Liver (tissue), 9 donors: ENCODE results near the gene WDFY1. TPM values are rescaled to one million over a fixed set of nuclear protein-coding genes. Genes with fewer than 3 reads are reported as not detected.

Experiments
- DNase-seq: peaks from one replicate; pipeline ENCODE4 v3.0.0-alpha.2; 2017; ENCODE audit warnings: low spot score
- H3K27ac ChIP-seq, 2 donors: one replicate each; pipeline ENCODE4 v1.7.0; 2013; ENCODE audit warnings: inconsistent platforms in 2 of 2, low read length in 2 of 2, control low read depth in 1 of 2, low read depth in 1 of 2, mild to moderate bottlenecking in 1 of 2
- H3K27me3 ChIP-seq, 4 donors: one replicate each; pipeline versions ENCODE4 v1.6.1 to v1.7.0; 2013; ENCODE audit warnings: low read length in 3 of 4, inconsistent platforms in 1 of 4, mild to moderate bottlenecking in 1 of 4, moderate library complexity in 1 of 4; ENCODE audit not compliant: control insufficient read depth in 4 of 4, insufficient read depth in 4 of 4
- H3K36me3 ChIP-seq, 4 donors: one replicate each; pipeline versions ENCODE4 v1.6.1 to v1.7.0; 2013; ENCODE audit warnings: low read length in 3 of 4, mild to moderate bottlenecking in 3 of 4, low read depth in 1 of 4, moderate library complexity in 1 of 4; ENCODE audit not compliant: control insufficient read depth in 4 of 4, insufficient read depth in 3 of 4
- H3K4me1 ChIP-seq, 4 donors: one replicate each; pipeline versions ENCODE4 v1.6.1 to v1.7.0; 2013; ENCODE audit warnings: low read length in 3 of 4, mild to moderate bottlenecking in 3 of 4, moderate library complexity in 1 of 4; ENCODE audit not compliant: control insufficient read depth in 4 of 4, insufficient read depth in 4 of 4
- H3K4me3 ChIP-seq, 3 donors: one replicate each; pipeline versions ENCODE4 v1.6.1 to v1.7.0; 2013; ENCODE audit warnings: low read length in 3 of 3, control low read depth in 1 of 3, low read depth in 1 of 3, mild to moderate bottlenecking in 1 of 3
- H3K9ac ChIP-seq, 2 donors: one replicate each; pipeline ENCODE4 v1.7.0; 2013; ENCODE audit warnings: low read length in 2 of 2, mild to moderate bottlenecking in 2 of 2, moderate library complexity in 2 of 2, control low read depth in 1 of 2, low read depth in 1 of 2
- H3K9me3 ChIP-seq, 4 donors: one replicate each; pipeline versions ENCODE4 v1.6.1 to v1.7.0; 2013; ENCODE audit warnings: low read length in 3 of 4; ENCODE audit not compliant: control insufficient read depth in 4 of 4
- EGR1 ChIP-seq, 2 donors: IDR thresholded peaks; 2 replicates each; pipeline ENCODE4 v1.6.1; 2016 to 2018; ENCODE audit warnings: antibody characterized with exemption in 2 of 2, low read depth in 2 of 2
- FOXA1 ChIP-seq: IDR thresholded peaks from 2 replicates; pipeline ENCODE4 v1.6.1; 2016; ENCODE audit warnings: antibody characterized with exemption
- FOXA2 ChIP-seq: IDR thresholded peaks from 2 replicates; pipeline ENCODE4 v1.6.1; 2016; ENCODE audit warnings: antibody characterized with exemption
- GABPA ChIP-seq, 2 donors: IDR thresholded peaks in 1 of 2; conservative IDR thresholded peaks in 1 of 2; 2 replicates each; pipeline ENCODE4 v1.6.1; 2016; ENCODE audit warnings: antibody characterized with exemption in 2 of 2, mild to moderate bottlenecking in 1 of 2, moderate library complexity in 1 of 2
- HNF4A ChIP-seq, 2 donors: conservative IDR thresholded peaks; 2 replicates each; pipeline ENCODE4 v1.6.1; 2016; ENCODE audit warnings: antibody characterized with exemption in 2 of 2, mild to moderate bottlenecking in 2 of 2
- HNF4G ChIP-seq: IDR thresholded peaks from 2 replicates; pipeline ENCODE4 v1.6.1; 2016; ENCODE audit warnings: antibody characterized with exemption
- JUND ChIP-seq, 2 donors: IDR thresholded peaks; 2 replicates each; pipeline ENCODE4 v1.6.1; 2016; ENCODE audit warnings: antibody characterized with exemption in 2 of 2
- NR2F2 ChIP-seq: IDR thresholded peaks from 2 replicates; pipeline ENCODE4 v1.6.1; 2016; ENCODE audit warnings: antibody characterized with exemption
- RAD21 ChIP-seq, 2 donors: IDR thresholded peaks; 2 replicates each; pipeline ENCODE4 v1.6.1; 2016; ENCODE audit warnings: antibody characterized with exemption in 2 of 2, mild to moderate bottlenecking in 2 of 2
- RXRA ChIP-seq, 2 donors: IDR thresholded peaks; 2 replicates each; pipeline ENCODE4 v1.6.1; 2017 to 2018; ENCODE audit warnings: antibody characterized with exemption in 2 of 2, mild to moderate bottlenecking in 1 of 2
- SP1 ChIP-seq: IDR thresholded peaks from 2 replicates; pipeline ENCODE4 v1.6.1; 2018; ENCODE audit warnings: antibody characterized with exemption, mild to moderate bottlenecking
- TAF1 ChIP-seq: conservative IDR thresholded peaks from 2 replicates; pipeline ENCODE4 v1.6.1; 2016; ENCODE audit warnings: antibody characterized with exemption, mild to moderate bottlenecking
- YY1 ChIP-seq: IDR thresholded peaks from 2 replicates; pipeline ENCODE4 v1.6.1; 2016; ENCODE audit warnings: antibody characterized with exemption, mild to moderate bottlenecking
- WGBS: extraction: QIAGEN DNeasy Blood & Tissue Kit; methylation state at CpG from one replicate; pipeline ENCODE4 v1.1.7; 2013; 5-methylcytosine and 5-hydroxymethylcytosine counted together
- polyA plus RNA-seq, 2 donors: library from polyadenylated mRNA; stranded (reverse) in 1 of 2; unstranded in 1 of 2; fragments of 200-250 nt in 1 of 2; fragments of >200 nt in 1 of 2; fragmentation: Nextera tagmentation in 1 of 2; extraction: Ambion mirVana in 1 of 2; gene quantifications; one replicate each; pipeline versions ENCODE4 v1.2.1 to v1.2.3, GENCODE V29; 2013 to 2015
- total RNA-seq, 2 donors: library from RNA; depleted of rRNA; stranded (reverse); fragments of >200 nt; gene quantifications; one replicate each; pipeline ENCODE4 v1.2.3, GENCODE V29; 2014
- TF ChIP-seq, protein P1 (sequence below): IDR thresholded peaks from 2 replicates; pipeline ENCODE4 v1.6.1; 2016; ENCODE audit warnings: antibody characterized with exemption
- TF ChIP-seq, protein P2 (sequence below): IDR thresholded peaks from 2 replicates; pipeline ENCODE4 v1.6.1; 2016; ENCODE audit warnings: antibody characterized with exemption, mild to moderate bottlenecking
- TF ChIP-seq, protein P3 (sequence below): fragments of 150-350 bp; IDR thresholded peaks from 2 replicates; pipeline ENCODE4 v1.5.1; 2017; ENCODE audit warnings: improper control_type of control experiment, low read depth, low read length; ENCODE audit not compliant: missing input control
- TF ChIP-seq, protein P4 (sequence below): IDR thresholded peaks from 2 replicates; pipeline ENCODE4 v1.6.1; 2016; ENCODE audit warnings: antibody characterized with exemption
- TF ChIP-seq, protein P5 (sequence below): IDR thresholded peaks from 2 replicates; pipeline ENCODE4 v1.6.1; 2016; ENCODE audit warnings: antibody characterized with exemption
- donor health status: healthy.
- donor health status: healthy.
- donor health status: healthy.
- donor health status: healthy.
- donor health status: healthy.

The WDFY1 gene
- total and polyA plus RNA-seq, 4 donors: 12.0 to 34.2 (median 24.1) TPM

DNA sequence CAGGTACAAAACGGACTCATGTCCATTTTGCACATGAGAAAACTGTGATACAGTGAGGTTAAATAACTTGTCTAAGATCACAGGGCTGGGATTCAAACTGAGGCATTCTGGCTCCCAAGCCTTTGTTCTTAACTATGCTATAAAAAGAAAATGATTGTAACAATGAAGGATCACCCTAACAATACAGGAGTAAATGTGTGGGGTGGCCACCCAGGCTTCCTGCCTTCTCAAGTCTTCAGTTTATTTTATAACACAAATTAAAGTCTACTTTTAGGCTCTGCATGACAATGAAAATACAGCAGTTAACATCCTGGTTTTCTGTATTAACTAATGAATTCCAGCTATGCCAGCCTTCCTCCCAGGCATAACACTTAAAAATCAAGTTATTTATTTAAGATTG is 7.6 kb downstream of the WDFY1 start:
- Histone ChIP-seq H3K27me3 (no peaks in the 10 kb centered on the region), H3K4me1 (peaks cover 2 to 15% (median 10%) of the 10 kb centered on the region in 4 donors), H3K9me3 (no peaks in the 10 kb centered on the region), H3K9ac (no peak overlapping the region), H3K36me3 (no peaks in the 10 kb centered on the region), H3K4me3 (no peak overlapping the region), H3K27ac (no peak overlapping the region)
- TF ChIP-seq NR2F2 (no peak), SP1 (no peak), GABPA (IDR thresholded peaks at IDR 0.05 in 1 of 2, conservative IDR thresholded peaks at IDR 0.05 in 1 of 2) (no peak), FOXA1 (no peak), FOXA2 (no peak), RXRA (IDR thresholded peaks at IDR 0.05) (no peak), HNF4G (no peak), EGR1 (IDR thresholded peaks at IDR 0.05; ENCODE audit: low read depth in 2 of 2) (no peak), RAD21 (IDR thresholded peaks at IDR 0.05) (no peak), HNF4A (conservative IDR thresholded peaks at IDR 0.05) (no peak), YY1 (no peak), TAF1 (no peak)
- TF ChIP-seq, protein P1, sequence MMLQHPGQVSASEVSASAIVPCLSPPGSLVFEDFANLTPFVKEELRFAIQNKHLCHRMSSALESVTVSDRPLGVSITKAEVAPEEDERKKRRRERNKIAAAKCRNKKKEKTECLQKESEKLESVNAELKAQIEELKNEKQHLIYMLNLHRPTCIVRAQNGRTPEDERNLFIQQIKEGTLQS: no peak
- TF ChIP-seq, protein P2, sequence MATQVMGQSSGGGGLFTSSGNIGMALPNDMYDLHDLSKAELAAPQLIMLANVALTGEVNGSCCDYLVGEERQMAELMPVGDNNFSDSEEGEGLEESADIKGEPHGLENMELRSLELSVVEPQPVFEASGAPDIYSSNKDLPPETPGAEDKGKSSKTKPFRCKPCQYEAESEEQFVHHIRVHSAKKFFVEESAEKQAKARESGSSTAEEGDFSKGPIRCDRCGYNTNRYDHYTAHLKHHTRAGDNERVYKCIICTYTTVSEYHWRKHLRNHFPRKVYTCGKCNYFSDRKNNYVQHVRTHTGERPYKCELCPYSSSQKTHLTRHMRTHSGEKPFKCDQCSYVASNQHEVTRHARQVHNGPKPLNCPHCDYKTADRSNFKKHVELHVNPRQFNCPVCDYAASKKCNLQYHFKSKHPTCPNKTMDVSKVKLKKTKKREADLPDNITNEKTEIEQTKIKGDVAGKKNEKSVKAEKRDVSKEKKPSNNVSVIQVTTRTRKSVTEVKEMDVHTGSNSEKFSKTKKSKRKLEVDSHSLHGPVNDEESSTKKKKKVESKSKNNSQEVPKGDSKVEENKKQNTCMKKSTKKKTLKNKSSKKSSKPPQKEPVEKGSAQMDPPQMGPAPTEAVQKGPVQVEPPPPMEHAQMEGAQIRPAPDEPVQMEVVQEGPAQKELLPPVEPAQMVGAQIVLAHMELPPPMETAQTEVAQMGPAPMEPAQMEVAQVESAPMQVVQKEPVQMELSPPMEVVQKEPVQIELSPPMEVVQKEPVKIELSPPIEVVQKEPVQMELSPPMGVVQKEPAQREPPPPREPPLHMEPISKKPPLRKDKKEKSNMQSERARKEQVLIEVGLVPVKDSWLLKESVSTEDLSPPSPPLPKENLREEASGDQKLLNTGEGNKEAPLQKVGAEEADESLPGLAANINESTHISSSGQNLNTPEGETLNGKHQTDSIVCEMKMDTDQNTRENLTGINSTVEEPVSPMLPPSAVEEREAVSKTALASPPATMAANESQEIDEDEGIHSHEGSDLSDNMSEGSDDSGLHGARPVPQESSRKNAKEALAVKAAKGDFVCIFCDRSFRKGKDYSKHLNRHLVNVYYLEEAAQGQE: no peak
- TF ChIP-seq, protein P3, sequence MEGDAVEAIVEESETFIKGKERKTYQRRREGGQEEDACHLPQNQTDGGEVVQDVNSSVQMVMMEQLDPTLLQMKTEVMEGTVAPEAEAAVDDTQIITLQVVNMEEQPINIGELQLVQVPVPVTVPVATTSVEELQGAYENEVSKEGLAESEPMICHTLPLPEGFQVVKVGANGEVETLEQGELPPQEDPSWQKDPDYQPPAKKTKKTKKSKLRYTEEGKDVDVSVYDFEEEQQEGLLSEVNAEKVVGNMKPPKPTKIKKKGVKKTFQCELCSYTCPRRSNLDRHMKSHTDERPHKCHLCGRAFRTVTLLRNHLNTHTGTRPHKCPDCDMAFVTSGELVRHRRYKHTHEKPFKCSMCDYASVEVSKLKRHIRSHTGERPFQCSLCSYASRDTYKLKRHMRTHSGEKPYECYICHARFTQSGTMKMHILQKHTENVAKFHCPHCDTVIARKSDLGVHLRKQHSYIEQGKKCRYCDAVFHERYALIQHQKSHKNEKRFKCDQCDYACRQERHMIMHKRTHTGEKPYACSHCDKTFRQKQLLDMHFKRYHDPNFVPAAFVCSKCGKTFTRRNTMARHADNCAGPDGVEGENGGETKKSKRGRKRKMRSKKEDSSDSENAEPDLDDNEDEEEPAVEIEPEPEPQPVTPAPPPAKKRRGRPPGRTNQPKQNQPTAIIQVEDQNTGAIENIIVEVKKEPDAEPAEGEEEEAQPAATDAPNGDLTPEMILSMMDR: no peak
- WGBS: 0% methylated on average over 1 of the region's 1 CpG
- DNase-seq: no peak

DNA sequence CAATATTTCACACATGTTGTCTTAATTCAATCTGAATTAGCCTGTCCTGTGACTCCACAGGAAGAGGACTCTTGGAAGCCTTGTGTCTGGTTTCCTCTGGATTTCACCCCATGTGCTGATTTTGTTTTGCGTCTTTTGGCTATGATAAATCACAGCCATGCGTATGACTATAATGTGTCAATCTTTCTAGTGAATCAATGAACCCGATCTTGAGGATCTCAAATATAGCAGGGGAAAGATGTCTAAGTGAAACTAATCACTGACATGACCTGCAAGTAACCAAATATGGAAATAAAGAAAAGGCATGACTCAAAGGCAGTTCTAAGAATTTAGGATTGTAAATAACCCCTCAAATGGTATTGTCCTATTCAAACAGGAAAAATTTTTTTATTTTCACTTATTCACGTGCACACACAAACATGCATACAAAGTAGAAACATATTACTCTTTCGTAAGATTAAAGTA is 8.2 kb downstream of the WDFY1 start:
- no peak overlapping the region for H3K9ac ChIP-seq
- no peaks in the 10 kb centered on the region for H3K27me3 ChIP-seq
- no peaks in the 10 kb centered on the region for H3K36me3 ChIP-seq
- no peak for DNase-seq
- peaks cover 2 to 17% (median 12%) of the 10 kb centered on the region in 4 donors for H3K4me1 ChIP-seq
- H3K27ac ChIP-seq: no peak overlapping the region
- H3K4me3 ChIP-seq: no peak overlapping the region
- H3K9me3 ChIP-seq: no peaks in the 10 kb centered on the region
- 78% methylated on average over 5 of the region's 5 CpGs for WGBS
- TF ChIP-seq FOXA1: no peak
- TF ChIP-seq, protein P1: no peak
- TF ChIP-seq FOXA2: no peak
- TF ChIP-seq, protein P4, sequence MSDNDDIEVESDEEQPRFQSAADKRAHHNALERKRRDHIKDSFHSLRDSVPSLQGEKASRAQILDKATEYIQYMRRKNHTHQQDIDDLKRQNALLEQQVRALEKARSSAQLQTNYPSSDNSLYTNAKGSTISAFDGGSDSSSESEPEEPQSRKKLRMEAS: no peak
- no peak for TF ChIP-seq RXRA (IDR thresholded peaks at IDR 0.05)
- TF ChIP-seq, protein P2: no peak
- TF ChIP-seq TAF1: no peak
- no peak for TF ChIP-seq HNF4A (conservative IDR thresholded peaks at IDR 0.05)
- no peak for TF ChIP-seq EGR1 (IDR thresholded peaks at IDR 0.05; ENCODE audit: low read depth in 2 of 2)
- TF ChIP-seq, protein P5, sequence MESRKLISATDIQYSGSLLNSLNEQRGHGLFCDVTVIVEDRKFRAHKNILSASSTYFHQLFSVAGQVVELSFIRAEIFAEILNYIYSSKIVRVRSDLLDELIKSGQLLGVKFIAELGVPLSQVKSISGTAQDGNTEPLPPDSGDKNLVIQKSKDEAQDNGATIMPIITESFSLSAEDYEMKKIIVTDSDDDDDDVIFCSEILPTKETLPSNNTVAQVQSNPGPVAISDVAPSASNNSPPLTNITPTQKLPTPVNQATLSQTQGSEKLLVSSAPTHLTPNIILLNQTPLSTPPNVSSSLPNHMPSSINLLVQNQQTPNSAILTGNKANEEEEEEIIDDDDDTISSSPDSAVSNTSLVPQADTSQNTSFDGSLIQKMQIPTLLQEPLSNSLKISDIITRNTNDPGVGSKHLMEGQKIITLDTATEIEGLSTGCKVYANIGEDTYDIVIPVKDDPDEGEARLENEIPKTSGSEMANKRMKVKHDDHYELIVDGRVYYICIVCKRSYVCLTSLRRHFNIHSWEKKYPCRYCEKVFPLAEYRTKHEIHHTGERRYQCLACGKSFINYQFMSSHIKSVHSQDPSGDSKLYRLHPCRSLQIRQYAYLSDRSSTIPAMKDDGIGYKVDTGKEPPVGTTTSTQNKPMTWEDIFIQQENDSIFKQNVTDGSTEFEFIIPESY: no peak
- no peak for TF ChIP-seq JUND (IDR thresholded peaks at IDR 0.05)
- TF ChIP-seq, protein P3: no peak
